GM23338 (cell line): ENCODE results near the gene IBA57. TPM values are rescaled to one million over a fixed set of nuclear protein-coding genes. Genes with fewer than 3 reads are reported as not detected.

ENCODE experiments used
- ATAC-seq: fragments of 200-7000 bp; cut with Tn5 transposase; 3 replicates; pipeline ENCODE4 v1.9.1; 2020
- DNase-seq: peaks from one replicate; pipeline ENCODE4 v3.0.0-alpha.2; 2015; ENCODE audit warnings: low spot score
- H2AFZ ChIP-seq: fragments of 200-600 bp; sonication (generic); 2 replicates; pipeline ENCODE4 v1.8.0; 2016; ENCODE audit warnings: antibody characterized with exemption, mild to moderate bottlenecking, moderate library complexity
- H3F3A ChIP-seq: fragments of 200-600 bp; sonication (generic); replicated peaks from 2 replicates; pipeline ENCODE4 v1.8.0; 2017; ENCODE audit warnings: antibody characterized with exemption, mixed run types, low read depth
- H3K27ac ChIP-seq: fragments of 200-600 bp; sonication (generic); 2 replicates; pipeline ENCODE4 v1.6.1; 2016; ENCODE audit warnings: low read depth
- H3K27me3 ChIP-seq: fragments of 200-600 bp; sonication (generic); 2 replicates; pipeline ENCODE4 v1.8.0; 2016; ENCODE audit warnings: mild to moderate bottlenecking, mixed run types, moderate library complexity; ENCODE audit not compliant: insufficient read depth
- H3K36me3 ChIP-seq: fragments of 200-600 bp; sonication (generic); 2 replicates; pipeline ENCODE4 v1.8.0; 2016; ENCODE audit warnings: mild to moderate bottlenecking; ENCODE audit not compliant: insufficient read depth
- H3K4me1 ChIP-seq: fragments of 200-600 bp; sonication (generic); 2 replicates; pipeline ENCODE4 v1.8.0; 2016; ENCODE audit warnings: mild to moderate bottlenecking, moderate library complexity; ENCODE audit not compliant: insufficient read depth
- H3K4me2 ChIP-seq: fragments of 200-600 bp; sonication (generic); 2 replicates; pipeline ENCODE4 v1.7.1; 2017; ENCODE audit warnings: mixed run types
- H3K4me3 ChIP-seq: fragments of 200-600 bp; sonication (generic); 2 replicates; pipeline ENCODE4 v1.6.1; 2016; ENCODE audit warnings: mixed run types
- H3K79me2 ChIP-seq: fragments of 200-600 bp; sonication (generic); replicated peaks from 2 replicates; pipeline ENCODE4 v1.8.0; 2017; ENCODE audit warnings: mild to moderate bottlenecking; ENCODE audit not compliant: insufficient read depth
- H3K9me2 ChIP-seq: fragments of 200-600 bp; sonication (generic); 2 replicates; pipeline ENCODE4 v1.8.0; 2017; ENCODE audit not compliant: insufficient read depth
- H4K20me1 ChIP-seq: fragments of 200-600 bp; sonication (generic); replicated peaks from 2 replicates; pipeline ENCODE4 v1.8.0; 2017; ENCODE audit warnings: mild to moderate bottlenecking; ENCODE audit not compliant: insufficient read depth
- H3K27ac Mint-ChIP-seq: 2 replicates; pipeline ENCODE4 v1.8.0; 2020; ENCODE audit warnings: inconsistent platforms, mild to moderate bottlenecking, moderate library complexity, mixed read lengths
- H3K27me3 Mint-ChIP-seq: 3 replicates; pipeline ENCODE4 v1.8.0; 2022; ENCODE audit warnings: low read depth, mild to moderate bottlenecking, moderate library complexity, mixed read lengths, inconsistent platforms; ENCODE audit not compliant: insufficient read depth, poor library complexity
- H3K36me3 Mint-ChIP-seq: 3 replicates; pipeline ENCODE4 v1.8.0; 2021; ENCODE audit warnings: low read depth, mild to moderate bottlenecking, inconsistent platforms, moderate library complexity, mixed read lengths
- H3K4me1 Mint-ChIP-seq: 3 replicates; pipeline ENCODE4 v1.8.0; 2020; ENCODE audit warnings: mild to moderate bottlenecking, inconsistent platforms, mixed read lengths
- H3K4me3 Mint-ChIP-seq: 3 replicates; pipeline ENCODE4 v1.8.0; 2021; ENCODE audit warnings: moderate library complexity, mild to moderate bottlenecking, inconsistent platforms, mixed read lengths
- H3K9me3 Mint-ChIP-seq: 3 replicates; pipeline ENCODE4 v1.8.0; 2020; ENCODE audit warnings: moderate library complexity, mild to moderate bottlenecking, inconsistent platforms, mixed read lengths
- CREB1 ChIP-seq: fragments of 250-450 bp; sonication (Bioruptor Pico); IDR thresholded peaks from 2 replicates; pipeline ENCODE4 v1.5.0; 2020; ENCODE audit warnings: low read depth, mild to moderate bottlenecking, moderate library complexity
- CTCF ChIP-seq, 2 experiments: fragments of 200-600 bp in 1 of 2; sonication (generic) in 1 of 2; conservative IDR thresholded peaks; 2 replicates each; pipeline versions ENCODE4 v1.5.1 to v1.6.1; 2016 to 2017; ENCODE audit warnings: antibody characterized with exemption in 2 of 2, low read depth in 2 of 2, mild to moderate bottlenecking in 2 of 2, moderate library complexity in 1 of 2
- ETS1 ChIP-seq: IDR thresholded peaks from 2 replicates; pipeline ENCODE4 v1.6.1; 2016; ENCODE audit warnings: antibody characterized with exemption
- EZH2 ChIP-seq: fragments of 200-600 bp; sonication (generic); IDR thresholded peaks from one replicate; pipeline ENCODE4 v1.8.0; 2017; ENCODE audit warnings: antibody characterized with exemption, mild to moderate bottlenecking, low read depth; ENCODE audit not compliant: unreplicated experiment
- EZH2phosphoT487 ChIP-seq: fragments of 200-600 bp; sonication (generic); IDR thresholded peaks from one replicate; pipeline ENCODE4 v1.8.1; 2018; ENCODE audit warnings: antibody characterized with exemption; ENCODE audit not compliant: unreplicated experiment
- JUNB ChIP-seq: IDR thresholded peaks from one replicate; pipeline ENCODE4 v1.6.1; 2016; ENCODE audit warnings: antibody characterized with exemption; ENCODE audit not compliant: unreplicated experiment
- NANOG ChIP-seq: IDR thresholded peaks from 2 replicates; pipeline ENCODE4 v1.6.1; 2016; ENCODE audit warnings: antibody characterized with exemption, borderline replicate concordance
- REST ChIP-seq: IDR thresholded peaks from one replicate; pipeline ENCODE4 v1.6.1; 2018; ENCODE audit warnings: antibody characterized with exemption; ENCODE audit not compliant: unreplicated experiment
- ZNF114 ChIP-seq: fragments of 250-450 bp; sonication (Bioruptor Pico); IDR thresholded peaks from 2 replicates; pipeline ENCODE4 v1.5.0; 2020; ENCODE audit warnings: mild to moderate bottlenecking, moderate library complexity
- ZNF462 ChIP-seq: fragments of 250-450 bp; sonication (Bioruptor Pico); IDR thresholded peaks from 2 replicates; pipeline ENCODE4 v1.5.0; 2020; ENCODE audit warnings: mild to moderate bottlenecking, moderate library complexity
- polyA plus RNA-seq: library from polyadenylated mRNA; unstranded; fragments of >200 nt; fragmentation: Nextera tagmentation; extraction: Ambion mirVana; gene quantifications from 2 replicates; pipeline ENCODE4 v1.2.1, GENCODE V29; 2016
- total RNA-seq: library from RNA; depleted of rRNA; stranded (reverse); fragments of >200 nt; shearing (Covaris generic); gene quantifications from 2 replicates; pipeline ENCODE4 v1.2.3, GENCODE V29; 2014

Gene IBA57
- total and polyA plus RNA-seq, 2 experiments from 2014 or later = 1.1 to 10.3 TPM

GRCh38 chr1:228159008-228159665 is 6.5 kb upstream of the IBA57 start (continued):
- TF ChIP-seq ZNF462 (CRISPR knock-in tag) = no peak
- no peak for TF ChIP-seq CREB1
- TF ChIP-seq EZH2 = no peak
- TF ChIP-seq NANOG = no peak
- TF ChIP-seq EZH2phosphoT487 = no peak
- no peak for TF ChIP-seq ETS1

- Histone ChIP-seq H3K36me3 (no peaks in the 10 kb centered on the region), H2AFZ (no peak overlapping the region), H3K4me3 (no peak overlapping the region), H3K27ac (no peak overlapping the region), H3K4me1 (peaks cover 8% of the 10 kb centered on the region; the same call in 1 of the 2 replicates), H3K4me2 (no peak overlapping the region), H3F3A (no peaks in the 10 kb centered on the region), H3K27me3 (peaks cover 28% of the 10 kb centered on the region), H4K20me1 (no peaks in the 10 kb centered on the region; the same call in 1 of the 2 replicates), H3K79me2 (no peaks in the 10 kb centered on the region), H3K9me2 (no peaks in the 10 kb centered on the region)
- no peak for DNase-seq
- Mint-ChIP-seq H3K4me3 (no peak overlapping the region), H3K4me1 (peaks cover 7% of the 10 kb centered on the region; the same call in 1 of the 3 replicates), H3K36me3 (no peaks in the 10 kb centered on the region), H3K27ac (no peak overlapping the region), H3K9me3 (no peaks in the 10 kb centered on the region), H3K27me3 (peaks cover 24% of the 10 kb centered on the region)
- ATAC-seq = no peak
- TF ChIP-seq JUNB (no peak), CTCF (conservative IDR thresholded peaks at IDR 0.05; ENCODE audit: low read depth in 2 of 2) (no peak), REST (no peak), EZH2 (no peak), ZNF114 (CRISPR knock-in tag) (no peak), NANOG (no peak), ETS1 (no peak)
Measured at GRCh38 chr1:228160201-228160761, 5.3 kb upstream of the IBA57 start.
